NCI-H345 (cell line): ENCODE results near the gene SMC1B.

Source experiments
- DNase-seq: peaks from one replicate; lab custom pipeline; 2025; lab: John Stamatoyannopoulos, UW

SMC1B gene

GRCh38 chr22:45318558-45319323, 94.7 kb downstream of the SMC1B start:
- no peak for DNase-seq

- peak; percentile 70 for DNase-seq
Measured at GRCh38 chr22:45318168-45318557, 95.2 kb downstream of the SMC1B start.

DNA sequence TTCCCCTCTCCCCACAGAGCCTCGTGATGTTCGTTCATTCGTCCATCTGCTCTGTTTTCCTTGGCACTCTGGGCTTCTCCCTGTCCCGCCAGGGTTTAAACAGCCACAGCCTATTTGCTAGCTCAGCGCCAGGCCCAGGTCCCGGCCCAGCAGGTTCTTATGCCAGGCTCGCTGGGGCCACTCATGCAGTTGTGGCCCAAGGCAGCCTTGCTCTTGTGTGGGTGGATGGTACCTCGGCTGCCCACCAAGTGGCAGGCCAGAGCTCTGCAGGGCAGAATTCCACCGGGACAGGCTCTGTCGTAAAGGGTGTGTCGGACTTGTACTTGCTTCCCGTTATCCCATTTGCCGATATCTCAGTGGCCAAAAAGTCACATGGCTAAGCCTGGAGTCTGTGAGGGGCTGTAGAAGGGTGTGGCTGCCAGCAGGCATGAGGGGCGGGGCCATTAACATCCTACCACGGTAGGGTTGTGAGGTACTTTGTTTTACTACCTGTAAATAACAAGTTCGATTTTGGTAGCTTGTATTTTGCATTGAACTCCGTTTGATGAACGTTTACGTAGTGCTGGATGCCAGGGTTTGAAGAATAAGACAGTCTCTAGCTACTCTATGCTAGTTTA, 95.7 kb downstream of the SMC1B start:
- no peak for DNase-seq

GRCh38 chr22:45316796-45317526, 96.4 kb downstream of the SMC1B start:
- no peak for DNase-seq

- no peak for DNase-seq
Measured at GRCh38 chr22:45314786-45315185, 98.6 kb downstream of the SMC1B start.

- no peak for DNase-seq
Measured at GRCh38 chr22:45314054-45314721, 99.2 kb downstream of the SMC1B start.

GRCh38 chr22:45312856-45313255, 100.5 kb downstream of the SMC1B start:
- DNase-seq, result no peak

DNA sequence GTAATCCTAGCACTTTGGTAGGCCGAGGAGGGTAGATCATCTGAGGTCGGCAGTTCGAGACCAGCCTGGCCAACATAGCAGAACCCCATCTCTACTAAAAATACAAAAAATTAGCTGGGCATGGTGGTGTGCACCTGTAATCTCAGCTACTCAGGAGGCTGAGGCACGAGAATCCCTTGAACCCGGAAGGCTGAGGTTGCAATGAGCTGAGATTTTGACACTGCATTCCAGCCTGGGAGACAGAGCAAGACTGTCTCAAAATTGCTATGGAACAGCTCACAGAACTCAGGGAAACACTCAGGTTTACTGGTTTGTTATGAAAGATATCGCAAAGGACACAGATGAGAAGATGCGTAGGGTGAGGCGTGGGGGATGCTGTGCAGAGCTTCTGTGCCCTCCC, 101.0 kb downstream of the SMC1B start:
- no peak for DNase-seq

- DNase-seq, result no peak
Measured at GRCh38 chr22:45310977-45311531, 102.3 kb downstream of the SMC1B start.

- no peak for DNase-seq
Measured at GRCh38 chr22:45310331-45310976, 102.9 kb downstream of the SMC1B start.

GRCh38 chr22:45309422-45310227, 103.8 kb downstream of the SMC1B start, which contains the start of gene FAM118A:
Gene FAM118A (plus strand): TSS chr22:45309934. CDS start chr22:45322380, 12,446 bp downstream.
- peak; percentile 86 for DNase-seq

DNA sequence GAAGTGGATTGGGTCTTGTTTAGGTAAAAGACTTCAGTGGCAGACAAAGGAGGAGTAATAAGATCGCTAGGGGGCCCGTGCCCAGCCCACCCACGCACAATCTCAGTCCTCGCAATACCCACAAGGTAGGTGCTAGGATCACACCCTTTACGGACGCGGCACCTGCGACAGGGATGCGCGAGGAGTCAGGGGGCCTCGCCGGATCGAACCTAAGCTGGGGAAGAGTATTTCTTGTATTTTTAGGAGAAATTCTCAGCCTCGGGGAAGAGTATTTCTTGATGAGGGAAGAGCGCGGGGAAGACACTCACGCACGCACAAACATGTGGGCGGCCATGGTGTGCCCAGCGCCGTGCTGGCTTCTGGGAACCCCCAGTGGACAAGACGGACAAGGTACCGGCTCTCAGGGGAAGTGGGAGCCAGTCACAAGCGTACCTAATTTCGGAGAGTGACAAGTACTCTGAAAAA, 104.4 kb downstream of the SMC1B start:
- DNase-seq, result no peak

DNA sequence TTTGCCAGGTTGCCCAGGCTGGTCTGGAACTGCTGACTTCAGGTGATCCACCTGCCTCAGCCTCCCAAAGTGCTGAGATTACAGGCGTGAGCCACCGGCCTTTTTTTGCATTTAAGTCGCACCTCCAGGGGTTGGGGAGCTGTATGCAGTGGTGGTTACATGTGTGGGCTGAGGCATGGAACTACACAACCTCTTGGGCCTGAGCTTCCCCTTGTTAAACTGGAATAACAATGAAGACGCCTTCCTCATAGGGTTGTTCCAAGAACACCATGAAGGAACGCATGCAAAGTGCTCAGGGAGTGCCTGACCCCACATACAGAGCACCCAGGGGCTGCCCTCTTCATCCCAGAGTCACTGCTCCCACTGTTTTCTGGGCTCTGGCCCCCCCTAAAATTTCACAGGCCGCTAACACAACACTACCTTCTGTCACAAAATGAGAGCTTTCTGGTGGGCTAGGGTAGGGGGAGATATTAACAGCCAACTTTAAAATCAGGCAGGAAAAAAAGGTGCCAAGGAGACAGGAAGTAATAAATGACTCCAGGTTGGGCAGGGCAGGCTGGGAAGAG, 104.9 kb downstream of the SMC1B start:
- DNase-seq, result no peak

GRCh38 chr22:45306139-45306538, 107.3 kb downstream of the SMC1B start:
- no peak for DNase-seq

DNA sequence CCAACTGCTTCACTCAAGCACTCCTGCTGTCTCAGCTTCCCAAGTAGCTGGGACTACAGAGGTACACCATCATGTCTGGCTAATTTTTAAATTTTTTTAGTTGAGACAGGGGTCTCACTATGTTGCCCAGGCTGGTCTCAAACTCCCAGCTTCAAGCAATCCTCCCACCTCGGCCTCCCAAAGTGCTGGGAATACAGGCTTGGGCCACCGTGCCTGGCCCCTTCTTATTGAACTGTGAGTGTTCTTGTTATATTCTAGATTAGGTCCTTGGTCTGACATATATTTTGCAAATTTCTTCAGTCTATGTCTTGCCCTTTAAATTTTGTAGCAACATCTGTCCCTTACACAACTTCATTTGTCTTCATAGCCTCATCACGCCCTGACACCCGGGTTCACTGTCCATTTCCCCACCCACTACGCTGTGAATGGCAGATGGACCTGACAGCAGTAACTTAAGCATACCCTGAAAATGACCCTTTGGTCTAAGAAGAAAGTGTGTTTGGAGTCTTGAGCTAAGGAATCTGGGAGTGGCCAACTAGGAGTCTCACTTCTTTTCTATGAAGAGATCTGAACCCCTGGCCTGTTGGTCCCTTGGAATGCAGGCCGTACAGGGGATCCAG, 107.8 kb downstream of the SMC1B start:
- DNase-seq, result no peak

- DNase-seq, result no peak
Measured at GRCh38 chr22:45304971-45305370, 108.4 kb downstream of the SMC1B start.

DNA sequence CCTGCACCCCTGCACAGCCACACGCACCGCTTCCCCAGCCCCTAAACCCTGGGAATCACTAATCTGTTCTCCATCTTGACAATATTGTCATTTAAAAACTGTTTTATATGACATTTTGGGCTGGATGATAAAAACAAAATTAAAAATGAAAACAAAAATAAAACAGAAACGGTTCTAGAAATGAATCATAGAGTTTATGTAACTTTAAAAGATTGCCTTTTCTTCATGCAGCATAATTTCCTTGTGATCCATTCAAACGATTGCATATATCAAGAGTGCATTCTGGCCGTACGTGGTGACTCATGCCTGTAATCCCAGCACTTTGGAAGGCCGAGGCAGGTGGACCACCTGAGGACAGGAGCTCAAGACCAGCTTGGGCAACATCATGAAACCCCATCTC, 110.2 kb downstream of the SMC1B start:
- no peak for DNase-seq

GRCh38 chr22:45302751-45303150, 110.6 kb downstream of the SMC1B start:
- no peak for DNase-seq

DNA sequence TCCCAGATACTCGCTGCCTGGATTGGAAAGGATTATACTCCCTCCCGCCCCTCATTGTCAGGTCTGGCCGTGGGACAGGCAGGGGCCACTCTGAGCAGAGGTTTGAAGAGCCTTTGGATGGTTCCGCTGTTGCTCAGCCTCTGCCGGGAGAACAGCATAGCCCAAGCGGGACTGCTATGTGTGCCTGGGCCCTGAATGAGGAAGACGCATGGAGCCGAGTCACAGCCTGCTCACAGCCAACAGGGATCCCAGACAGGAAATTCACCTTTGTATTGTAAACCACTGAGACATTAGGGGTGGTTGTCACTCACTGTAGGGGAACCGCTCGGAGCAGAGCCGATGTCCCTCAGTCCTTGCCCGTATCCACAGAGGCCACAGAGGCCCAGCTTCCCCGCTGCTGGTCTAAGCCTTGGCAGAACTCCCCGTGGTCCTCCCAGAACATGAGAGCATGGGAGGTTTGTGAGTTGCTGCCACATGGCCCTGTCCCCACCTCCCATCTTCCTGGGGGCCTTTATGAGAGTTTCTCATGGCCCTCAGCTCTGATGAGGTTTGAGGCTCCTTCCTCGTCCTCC, 114.4 kb downstream of the SMC1B start:
- no peak for DNase-seq
